ENCODE data around the gene IFI44.

The IFI44 gene

GRCh38 chr1:78713297-78713696, 63.7 kb downstream of the IFI44 start:
- no peak for DNase-seq

Measured in NCI-H146 (cell line).